GM21447 (cell line): Measurements from ENCODE around the gene NHERF2.

Experiments used
- ATAC-seq: cut with Tn5 transposase; IDR thresholded peaks from one replicate; pipeline ENCODE4 v1.9.1; 2021; ENCODE audit not compliant: unreplicated experiment

Gene NHERF2

DNA sequence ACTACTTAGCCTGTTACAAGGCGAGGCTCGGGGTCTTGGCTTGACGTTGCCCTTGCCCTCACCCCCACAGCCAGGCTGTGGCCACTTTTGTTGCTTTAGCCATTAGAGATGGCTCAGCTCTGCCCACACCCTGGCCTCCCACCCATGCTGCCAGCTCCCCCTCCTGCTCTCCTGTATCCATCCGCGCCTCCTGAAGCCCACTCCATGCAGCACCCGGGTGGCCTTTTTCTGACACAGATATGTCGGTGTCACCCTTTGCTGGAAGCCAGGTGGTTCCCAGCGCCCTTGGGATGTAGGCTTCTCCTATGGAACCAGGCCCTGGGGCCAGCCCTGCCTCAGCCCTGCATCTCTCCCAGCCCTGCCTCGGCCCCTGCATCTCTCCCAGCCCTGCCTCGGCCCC is 30.7 kb downstream of the NHERF2 start:
- ATAC-seq: no peak

DNA sequence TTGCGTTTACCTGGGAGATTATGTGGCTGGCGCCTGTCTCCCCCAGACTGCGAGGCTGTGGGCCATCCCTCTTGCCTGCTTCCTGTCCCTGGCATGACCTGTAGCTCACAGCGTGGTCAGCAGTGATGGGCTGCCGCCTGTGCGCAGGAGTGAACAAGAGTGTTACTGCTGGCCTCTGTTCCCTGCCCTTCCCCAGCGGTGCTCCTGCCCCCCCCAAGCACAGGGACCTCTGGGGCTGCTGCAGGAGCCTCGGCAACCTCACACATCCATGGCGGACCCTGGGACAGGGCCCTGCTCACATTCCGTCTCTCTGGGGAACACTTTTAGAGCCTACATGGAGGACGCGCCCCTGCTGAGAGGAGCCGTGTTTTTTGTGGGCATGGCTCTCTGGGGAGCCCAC is 31.7 kb downstream of the NHERF2 start:
- ATAC-seq: no peak

DNA sequence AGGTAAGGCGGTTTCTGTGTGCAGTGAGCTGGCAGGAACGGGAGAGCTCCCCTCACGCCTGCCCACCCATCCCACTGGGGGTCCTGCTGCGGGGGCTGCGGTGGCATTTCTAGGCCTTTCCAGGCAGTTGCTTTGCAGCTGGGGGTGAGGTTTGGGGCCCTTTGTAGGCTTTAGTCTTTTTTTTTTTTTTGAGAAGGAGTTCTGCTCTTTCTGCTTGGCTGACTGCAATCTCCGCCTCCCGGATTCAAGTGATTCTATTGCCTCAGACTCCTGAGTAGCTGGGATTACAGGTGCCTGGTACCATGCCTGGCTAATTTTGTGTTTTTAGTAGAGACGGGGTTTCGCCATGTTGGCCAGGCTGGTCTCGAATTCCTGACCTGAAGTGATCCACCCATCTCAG is 32.2 kb downstream of the NHERF2 start:
- ATAC-seq: no peak

DNA sequence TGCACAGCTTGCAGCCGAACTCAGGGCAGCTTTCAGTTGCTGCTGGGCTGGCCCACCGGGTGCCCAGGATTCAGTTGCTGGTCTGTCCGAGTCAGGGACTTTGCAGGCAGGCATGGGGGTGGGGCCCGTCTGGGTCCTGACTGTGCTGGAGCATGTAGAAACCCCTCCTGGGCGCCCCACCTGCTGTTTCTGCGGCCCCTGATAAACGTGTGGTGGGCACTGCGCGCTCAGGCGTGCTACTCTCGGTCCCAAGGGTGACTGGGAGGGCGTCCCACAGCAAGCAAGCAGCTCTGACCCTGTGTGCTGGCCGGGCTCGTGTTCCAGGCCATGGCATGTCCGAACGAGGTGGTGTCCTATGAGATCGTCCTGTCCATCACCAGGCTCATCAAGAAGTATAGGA is 33.6 kb downstream of the NHERF2 start:
- no peak for ATAC-seq

DNA sequence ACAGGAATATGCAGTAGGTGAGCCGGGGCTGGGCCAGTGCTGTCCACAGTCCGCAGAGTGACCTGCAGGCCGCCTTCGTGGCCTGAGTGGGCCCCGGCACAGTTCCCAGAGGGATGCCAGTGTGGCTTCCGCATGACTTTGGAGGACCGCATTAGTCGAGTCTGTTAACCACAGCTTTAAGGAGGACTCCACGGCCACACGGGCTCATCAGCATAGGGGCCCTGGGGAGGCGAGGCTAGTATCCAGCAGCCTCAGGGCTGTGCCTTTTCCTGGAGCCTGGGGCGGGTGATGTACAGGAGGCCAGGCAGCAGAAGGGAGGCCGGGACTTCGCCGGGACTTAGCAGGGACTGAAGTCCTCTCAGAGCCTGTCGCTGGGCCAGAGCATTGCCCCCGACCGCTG is 34.3 kb downstream of the NHERF2 start:
- ATAC-seq: no peak

DNA sequence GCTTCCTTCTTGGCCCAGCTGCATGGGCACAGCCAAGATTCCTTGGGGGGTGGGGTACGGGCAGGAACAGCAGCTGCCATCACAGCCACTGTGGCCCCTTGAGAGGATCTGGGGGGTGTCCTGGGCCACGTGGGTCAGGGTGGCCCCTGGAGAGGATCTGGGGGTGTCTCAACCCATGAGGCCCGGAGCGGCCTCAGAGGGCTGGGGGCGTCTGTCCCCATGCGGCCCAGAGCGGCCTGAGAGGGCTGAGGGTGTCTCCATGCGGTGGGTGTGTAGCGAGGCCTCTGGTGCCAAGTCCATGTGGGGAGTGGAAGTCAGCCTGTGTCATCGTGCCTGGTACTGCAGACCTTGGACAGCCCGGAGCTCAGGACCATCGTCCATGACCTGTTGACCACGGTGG is 34.8 kb downstream of the NHERF2 start:
- ATAC-seq: no peak

DNA sequence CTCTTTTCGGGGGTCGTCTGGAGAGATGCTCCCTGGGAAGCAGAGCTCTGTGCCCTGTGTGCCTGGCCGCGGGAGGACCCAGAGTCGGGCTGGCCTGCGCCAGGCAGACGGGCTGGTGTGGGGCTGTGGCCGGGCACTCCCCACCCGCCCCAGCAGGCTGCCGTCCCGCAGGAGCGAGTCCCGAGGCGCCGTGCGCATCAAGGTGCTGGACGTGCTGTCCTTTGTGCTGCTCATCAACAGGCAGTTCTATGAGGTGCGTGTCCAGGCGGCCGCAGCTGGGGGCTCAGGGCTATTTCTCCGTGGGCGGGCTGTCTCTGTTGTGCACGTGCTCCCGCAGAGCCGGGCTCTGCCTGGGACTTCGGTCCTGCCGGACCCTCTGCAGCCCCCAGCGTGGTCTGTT is 36.1 kb downstream of the NHERF2 start:
- no peak for ATAC-seq

DNA sequence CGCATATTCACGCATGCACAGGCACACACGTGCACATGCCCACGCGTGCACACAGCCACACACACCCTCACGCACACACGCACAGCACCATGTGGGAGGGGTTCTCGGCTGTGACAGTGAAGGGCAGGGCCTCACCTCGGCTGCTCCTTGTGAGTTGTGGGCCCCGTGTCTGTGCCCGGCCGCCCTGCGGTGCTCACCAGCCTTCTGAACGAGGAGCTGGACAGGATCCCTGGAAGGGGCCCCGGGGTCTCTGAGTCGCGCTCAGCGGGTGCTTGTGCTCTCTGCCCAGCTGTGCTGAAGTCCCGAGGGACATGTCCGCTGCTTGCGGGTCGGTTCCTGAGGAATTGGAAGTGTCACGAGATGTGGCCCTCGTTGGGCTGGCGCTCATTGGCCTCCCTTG is 37.2 kb downstream of the NHERF2 start:
- no peak for ATAC-seq

DNA sequence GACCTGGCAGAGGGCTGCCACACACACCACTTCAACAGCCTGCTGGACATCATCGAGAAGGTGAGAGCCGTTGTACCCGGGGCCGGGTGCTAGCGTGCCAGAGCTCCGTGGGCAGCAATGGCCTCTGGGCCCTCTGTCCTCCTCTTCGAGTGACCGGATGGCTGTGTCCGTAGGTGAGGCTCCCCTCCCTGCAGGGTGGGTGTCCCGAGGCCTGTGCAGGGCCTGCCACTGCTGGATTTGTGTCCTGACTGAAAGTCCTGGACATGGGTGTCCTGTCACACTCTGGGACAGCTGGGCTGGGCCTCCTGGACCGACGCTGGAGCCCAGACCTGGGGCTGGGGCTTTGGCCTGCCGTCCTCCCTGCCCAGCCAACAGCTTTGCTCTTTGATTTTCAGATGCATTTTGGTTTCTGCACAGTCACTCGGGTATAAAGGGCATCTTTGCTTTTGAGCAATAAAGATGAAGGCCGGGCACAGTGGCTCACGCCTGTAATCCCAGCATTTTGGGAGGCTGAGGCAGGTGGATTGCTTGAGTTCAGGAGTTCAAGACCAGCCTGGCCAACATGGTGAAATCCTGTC is 37.8 kb downstream of the NHERF2 start:
- no peak for ATAC-seq

DNA sequence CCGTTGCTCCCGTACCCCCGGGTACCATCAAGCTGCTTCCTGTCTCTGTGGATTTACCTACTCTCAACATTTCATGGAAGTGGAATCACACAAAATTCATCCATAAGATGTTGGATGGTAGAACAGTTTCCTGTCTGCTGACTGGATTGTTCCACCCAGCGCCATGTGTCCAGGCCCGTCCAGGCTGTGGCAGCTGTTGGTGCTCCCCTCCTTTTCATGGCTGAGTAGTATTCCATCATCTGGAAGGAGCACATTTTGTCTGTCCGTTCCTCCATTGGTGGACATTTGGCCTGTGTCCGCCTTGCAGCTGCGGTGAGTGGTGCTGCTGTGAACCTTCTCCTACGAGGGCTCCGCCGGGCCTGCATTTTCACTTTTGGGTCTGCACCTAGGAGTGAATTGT is 39.4 kb downstream of the NHERF2 start:
- ATAC-seq: no peak

DNA sequence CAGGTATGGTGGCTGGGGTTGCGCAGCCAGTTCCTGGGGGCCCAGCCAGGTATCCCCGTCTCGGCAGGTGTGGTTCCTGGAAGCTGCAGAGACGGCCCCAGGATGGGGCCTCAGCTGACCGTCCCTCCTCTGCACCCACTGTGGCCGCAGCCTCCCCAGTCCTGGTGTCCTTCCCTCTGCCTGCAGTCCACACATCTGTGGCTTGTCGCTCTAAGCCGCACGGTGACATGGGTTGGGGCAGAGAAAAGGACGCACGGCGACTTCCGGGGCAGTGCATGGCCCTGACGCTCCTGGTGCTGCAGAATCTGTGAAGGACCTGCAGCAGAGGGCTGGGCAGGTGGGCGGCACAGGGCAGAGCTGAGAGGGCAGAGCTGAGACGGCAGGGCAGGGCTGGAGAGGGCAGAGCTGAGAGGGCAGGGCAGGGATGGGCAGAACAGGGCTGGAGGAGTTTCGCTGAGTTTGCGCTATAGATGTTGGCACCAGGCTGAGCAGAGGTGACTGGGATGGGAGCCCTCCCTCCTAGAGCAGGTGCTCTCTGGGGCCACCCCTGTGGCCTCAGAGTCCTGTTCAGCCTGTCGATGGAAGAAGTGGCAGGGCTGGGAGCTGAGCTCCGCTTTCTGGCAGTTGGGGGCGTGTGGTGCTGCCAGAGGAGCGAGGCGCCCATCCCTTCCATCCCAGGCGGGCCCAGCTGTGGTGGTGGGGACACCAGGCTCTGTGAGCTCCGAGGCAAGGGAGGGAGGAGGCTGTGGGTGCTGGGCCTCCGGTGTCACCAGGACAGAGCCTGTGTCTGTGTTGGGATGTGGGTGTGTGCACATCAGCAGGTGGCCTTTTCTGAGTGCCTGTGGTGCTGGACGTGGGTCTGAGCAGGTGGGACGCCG is 44.1 kb downstream of the NHERF2 start:
- no peak for ATAC-seq

DNA sequence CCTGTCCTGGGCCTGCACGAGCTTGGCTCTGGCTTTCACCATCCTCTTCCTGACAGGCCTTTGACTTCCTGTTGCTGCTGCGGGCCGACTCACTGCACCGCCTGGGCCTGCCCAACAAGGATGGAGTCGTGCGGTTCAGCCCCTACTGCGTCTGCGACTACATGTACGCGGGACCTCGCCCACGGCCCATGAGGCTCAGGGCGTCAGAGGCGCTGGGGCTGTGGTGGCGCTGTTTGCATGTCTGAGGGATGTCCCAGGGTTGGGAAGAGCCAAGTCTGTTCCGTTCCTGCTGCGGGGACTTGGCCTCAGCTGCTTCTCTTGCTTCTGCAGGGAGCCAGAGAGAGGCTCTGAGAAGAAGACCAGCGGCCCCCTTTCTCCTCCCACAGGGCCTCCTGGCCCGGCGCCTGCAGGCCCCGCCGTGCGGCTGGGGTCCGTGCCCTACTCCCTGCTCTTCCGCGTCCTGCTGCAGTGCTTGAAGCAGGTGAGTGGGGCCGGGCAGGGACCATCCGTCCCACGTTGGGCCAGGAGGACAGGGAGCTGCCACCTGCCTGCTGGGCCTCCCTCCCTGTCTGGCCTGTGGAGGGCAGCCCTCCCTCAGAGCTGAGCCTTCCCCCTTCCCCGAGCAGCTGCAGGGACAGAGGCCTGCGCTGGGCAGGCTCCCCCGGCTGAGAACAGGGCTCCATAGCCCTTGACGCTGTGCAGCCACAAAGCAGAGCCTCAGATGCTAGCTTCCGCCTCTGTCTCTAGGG is 44.9 kb downstream of the NHERF2 start:
- no peak for ATAC-seq

DNA sequence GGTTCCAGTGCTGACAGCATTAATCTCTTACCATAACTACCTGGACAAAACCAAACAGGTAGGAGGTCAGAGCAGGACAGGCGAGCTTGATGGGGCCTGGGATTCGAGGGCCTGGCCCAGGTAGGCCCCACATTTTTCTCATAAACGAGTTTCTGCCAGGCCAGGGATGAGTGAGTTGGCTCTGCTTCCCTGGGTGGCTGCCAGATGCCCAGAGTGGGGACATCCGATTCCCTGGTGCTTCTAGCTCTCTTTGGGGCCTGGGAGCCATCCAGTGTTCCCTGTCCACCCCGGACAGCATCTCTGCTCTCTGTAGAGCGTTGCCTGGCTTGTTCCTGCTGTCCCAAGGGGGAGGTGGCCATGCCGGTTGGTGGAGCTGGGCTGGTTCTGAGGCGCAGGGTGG is 46.2 kb downstream of the NHERF2 start:
- ATAC-seq: no peak

DNA sequence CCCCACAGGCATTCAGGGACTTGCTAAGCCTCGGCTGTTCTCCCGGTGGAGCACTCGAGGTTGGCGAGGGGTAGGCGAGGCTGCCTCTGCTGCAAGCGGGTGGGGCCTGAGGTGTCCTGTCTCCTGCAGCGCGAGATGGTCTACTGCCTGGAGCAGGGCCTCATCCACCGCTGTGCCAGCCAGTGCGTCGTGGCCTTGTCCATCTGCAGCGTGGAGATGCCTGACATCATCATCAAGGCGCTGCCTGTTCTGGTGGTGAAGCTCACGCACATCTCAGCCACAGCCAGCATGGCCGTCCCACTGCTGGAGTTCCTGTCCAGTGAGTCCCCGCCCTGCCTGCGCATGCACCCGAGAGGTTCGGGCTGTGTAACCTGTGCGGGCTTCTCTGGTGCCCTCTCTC is 47.4 kb downstream of the NHERF2 start:
- no peak for ATAC-seq

DNA sequence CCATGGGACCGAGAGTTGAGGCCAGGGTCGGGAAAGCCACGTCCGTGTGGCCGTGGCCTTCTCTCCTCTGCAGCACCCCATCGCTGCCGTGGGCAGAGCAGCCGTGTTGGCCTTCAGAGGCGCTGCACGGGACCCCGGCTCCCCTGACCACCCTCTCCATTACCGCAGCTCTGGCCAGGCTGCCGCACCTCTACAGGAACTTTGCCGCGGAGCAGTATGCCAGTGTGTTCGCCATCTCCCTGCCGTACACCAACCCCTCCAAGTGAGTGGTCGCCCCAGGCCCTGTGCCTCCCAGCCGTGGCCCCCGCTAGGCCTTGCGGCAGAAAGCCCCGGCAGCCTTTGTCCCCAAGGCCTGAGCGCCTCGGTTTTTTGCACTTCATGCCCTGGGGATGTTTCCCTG is 48.9 kb downstream of the NHERF2 start:
- no peak for ATAC-seq

DNA sequence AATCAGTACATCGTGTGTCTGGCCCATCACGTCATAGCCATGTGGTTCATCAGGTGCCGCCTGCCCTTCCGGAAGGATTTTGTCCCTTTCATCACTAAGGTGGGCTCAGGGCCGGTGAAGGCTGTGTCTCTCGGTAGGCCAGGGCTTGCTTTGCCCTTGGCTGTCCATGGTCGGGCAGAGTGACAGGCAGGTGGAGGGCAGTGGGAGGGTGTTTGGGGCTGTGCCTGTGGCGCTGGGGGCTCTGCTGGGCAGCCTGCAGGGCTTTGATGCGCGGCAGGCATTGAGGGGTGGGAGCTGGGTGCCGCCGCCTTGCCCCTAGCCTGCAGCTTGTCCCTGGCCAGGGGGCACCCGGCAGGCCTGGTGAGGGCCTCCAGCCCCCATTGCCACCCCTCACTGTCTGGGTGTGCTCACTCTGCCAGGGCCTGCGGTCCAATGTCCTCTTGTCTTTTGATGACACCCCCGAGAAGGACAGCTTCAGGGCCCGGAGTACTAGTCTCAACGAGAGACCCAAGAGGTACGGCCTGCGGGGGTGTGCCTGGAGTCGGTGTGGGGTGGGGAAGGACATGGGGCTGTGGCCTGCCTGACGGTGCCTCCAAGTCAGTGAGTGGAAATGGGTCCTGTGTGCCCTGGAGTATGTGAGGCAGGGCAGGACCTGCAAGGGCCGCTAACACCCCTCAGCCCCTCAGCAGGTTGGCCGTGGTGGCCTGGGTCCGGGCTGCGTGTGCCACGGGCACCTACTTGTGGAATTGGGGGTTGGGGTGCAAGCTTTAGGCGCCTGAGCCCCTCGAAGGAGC is 49.6 kb downstream of the NHERF2 start:
- no peak for ATAC-seq

DNA sequence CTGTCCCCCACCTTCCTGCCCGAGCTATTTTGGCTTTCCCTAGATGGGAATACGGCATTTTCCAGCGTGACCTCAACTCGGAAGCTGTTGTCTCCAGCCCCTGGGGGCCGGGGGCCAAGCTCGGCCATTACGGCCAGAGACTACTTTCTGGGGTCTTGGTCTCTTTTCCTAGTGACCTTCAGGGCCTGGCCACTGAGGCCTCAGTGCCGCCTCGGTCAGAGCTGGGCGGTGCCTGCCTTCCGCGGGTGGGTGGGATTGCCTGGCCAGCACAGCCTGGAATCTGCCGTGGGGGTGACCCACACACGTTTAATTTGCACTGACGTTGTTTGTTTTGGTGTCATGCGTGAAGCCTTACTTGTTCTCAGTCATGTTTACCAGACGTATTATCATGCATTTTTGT is 50.3 kb downstream of the NHERF2 start:
- no peak for ATAC-seq

DNA sequence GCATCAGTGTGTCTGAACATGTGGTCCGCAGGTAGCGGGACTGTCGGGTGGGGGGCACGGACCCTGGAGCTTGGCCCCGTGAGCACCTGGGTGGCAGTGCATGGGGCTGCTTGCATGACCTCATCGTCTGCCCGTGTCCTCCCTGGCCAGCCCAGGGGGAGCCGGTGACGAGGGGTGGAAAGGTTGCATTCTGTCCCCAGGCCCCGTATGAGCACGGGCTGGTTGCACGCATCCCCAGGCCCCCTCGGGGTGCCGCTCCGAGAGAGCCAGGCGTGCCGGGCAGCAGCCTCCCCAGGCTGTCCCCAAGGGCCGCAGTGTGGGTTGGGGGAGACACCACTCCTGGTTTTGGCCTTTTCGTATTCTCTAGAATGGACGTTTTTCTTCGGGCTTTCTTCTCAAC is 51.0 kb downstream of the NHERF2 start:
- no peak for ATAC-seq

DNA sequence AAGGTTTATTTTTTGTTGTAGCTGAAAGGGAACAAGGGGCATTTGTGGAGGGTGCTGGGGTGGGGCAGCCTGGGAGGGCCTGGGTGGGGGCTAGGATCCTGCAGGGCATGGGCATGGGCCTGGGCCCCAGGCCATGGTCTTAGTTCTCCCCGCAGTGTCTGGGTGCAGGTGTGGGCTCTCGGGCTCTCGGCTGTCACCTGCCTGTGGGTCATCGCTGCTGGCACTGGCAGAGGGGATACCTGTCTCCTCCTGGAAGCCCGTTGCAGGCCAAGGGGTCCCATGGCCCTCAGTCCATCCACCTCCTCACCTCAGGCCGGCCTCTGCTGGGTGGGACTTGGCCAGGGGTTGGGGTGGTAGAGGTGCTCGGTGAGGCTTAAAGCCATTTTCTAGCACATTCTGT is 51.4 kb downstream of the NHERF2 start:
- no peak for ATAC-seq

DNA sequence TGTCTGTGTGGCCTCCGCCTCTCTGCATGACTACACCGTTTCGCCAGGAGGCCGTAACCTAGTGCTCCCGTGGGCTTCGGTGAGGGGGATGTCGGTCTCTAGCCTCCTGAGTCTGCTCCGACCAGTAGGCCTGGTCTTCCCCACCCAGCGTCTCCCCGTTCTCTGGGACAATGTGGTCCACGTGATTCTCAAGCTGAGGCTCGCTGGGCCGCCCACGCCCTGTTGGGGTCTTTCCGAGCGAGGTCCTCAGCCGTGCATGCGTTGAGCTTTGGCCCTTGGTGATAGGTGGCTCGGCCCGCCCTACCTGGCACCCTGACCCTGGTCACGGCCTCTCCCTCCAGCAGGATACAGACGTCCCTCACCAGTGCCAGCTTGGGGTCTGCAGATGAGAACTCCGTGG is 52.0 kb downstream of the NHERF2 start:
- ATAC-seq: no peak

DNA sequence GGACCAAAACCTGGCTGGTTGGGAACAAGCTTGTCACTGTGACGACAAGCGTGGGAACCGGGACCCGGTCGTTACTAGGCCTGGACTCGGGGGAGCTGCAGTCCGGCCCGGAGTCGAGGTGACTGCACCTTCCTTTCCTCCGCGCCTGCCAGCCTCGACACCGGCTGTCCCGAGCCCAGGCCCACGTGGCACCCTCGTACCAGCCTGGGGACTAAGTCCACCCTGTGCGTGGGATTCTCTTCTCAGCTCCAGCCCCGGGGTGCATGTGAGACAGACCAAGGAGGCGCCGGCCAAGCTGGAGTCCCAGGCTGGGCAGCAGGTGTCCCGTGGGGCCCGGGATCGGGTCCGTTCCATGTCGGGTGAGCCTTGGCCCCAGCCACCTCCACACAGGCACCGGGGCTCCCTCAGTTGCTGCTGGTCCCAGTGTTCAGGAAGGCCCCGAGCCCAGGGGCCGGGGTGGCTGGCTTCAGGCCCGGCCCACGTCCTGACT is 52.7 kb downstream of the NHERF2 start:
- no peak for ATAC-seq
